Activated T-cell treated with anti-CD3 and anti-CD28 coated beads, Interleukin-2, amount 50 U/mL, for 1 hour (primary cell): ENCODE measurements around the gene CRKL.

Experiments used
- DNase-seq: peaks from one replicate; pipeline ENCODE4 v3.0.0-alpha.2; 2020

CRKL gene

GRCh38 chr22:20999350-21000206 lies 82.4 kb downstream of the CRKL start:
- no peak for DNase-seq

GRCh38 chr22:21000207-21000986 lies 83.2 kb downstream of the CRKL start:
- DNase-seq, result peak; percentile 36

- DNase-seq, result no peak
These were observed 83.9 kb downstream of the CRKL start for GRCh38 chr22:21000987-21001600.

GRCh38 chr22:21001601-21002325 lies 84.6 kb downstream of the CRKL start, which contains the start of gene THAP7:
TSS of gene THAP7 (minus strand) at chr22:21002118. CDS start at chr22:21001911, 207 bp downstream.
- peak; percentile 97 for DNase-seq
